Activated CD4-positive, alpha-beta T cell treated with anti-CD3 and anti-CD28 coated beads, Interleukin-10, Interleukin-2, amounts not matched to agents 100 ng/mL and 50 ng/mL, durations not matched to agents 16 hours and 8 hours (primary cell): ENCODE measurements around the gene FNDC3B.
"Not testable (repeated sequence)": the region's sequence is repeated elsewhere in the genome, so short reads cannot be mapped to it uniquely, and the experiment has no call there.

Experiments used
- DNase-seq: peaks from one replicate; pipeline ENCODE4 v3.0.0-alpha.2; 2020

The FNDC3B gene

DNA sequence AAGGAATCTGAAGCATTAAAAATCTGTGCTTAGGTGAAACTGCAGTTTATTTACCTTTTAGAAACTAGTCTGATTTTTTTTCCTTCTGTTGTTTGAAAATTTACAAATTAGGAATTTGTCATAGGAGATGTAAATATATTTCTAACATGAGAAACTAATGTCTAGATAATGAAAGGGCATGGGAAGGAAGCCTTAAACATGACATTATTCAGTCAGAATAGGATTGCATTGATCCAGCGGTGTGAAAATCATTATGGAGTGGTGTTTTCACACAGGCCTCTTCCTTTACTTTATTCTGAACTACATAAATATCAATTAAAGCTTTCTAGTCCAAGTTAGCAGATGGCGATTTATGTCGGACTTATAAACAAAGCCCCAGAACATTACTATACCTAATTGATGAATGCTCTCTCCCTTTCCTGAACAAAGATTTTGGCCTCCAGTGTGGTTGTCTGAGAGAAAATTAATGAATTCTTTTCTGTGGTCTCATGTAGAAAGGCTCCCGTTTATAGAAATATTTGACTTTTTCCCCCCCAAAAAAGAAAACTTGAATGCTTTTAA lies 37.9 kb downstream of the FNDC3B start:
- no peak for DNase-seq

GRCh38 chr3:172078244-172078643 lies 38.9 kb downstream of the FNDC3B start:
- DNase-seq: no peak

DNA sequence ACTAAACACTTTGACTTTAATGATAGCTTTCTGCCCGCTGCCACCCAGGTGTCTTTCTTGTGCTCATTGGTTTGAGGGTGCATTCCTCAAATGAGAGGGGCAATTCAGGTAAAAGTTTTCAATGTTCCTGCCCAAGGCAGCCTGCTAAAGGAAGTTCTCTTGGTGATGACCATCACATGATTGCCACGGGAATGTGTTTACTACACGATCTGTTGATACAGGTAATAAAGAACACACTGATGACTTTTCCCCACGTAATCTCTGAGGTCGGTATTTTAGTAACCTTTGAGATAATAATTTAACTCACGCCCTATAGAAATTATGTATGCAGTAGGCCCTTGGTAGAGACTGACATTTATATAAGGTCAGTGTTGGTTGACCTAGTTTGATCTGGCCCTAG lies 39.3 kb downstream of the FNDC3B start:
- no peak for DNase-seq

- no peak for DNase-seq
Observed at GRCh38 chr3:172079326-172079976, 40.1 kb downstream of the FNDC3B start.

GRCh38 chr3:172080503-172080902 lies 41.1 kb downstream of the FNDC3B start:
- no peak for DNase-seq

GRCh38 chr3:172082269-172082668 lies 42.9 kb downstream of the FNDC3B start:
- no peak for DNase-seq

- no peak for DNase-seq
Observed at GRCh38 chr3:172082820-172083513, 43.6 kb downstream of the FNDC3B start.

DNA sequence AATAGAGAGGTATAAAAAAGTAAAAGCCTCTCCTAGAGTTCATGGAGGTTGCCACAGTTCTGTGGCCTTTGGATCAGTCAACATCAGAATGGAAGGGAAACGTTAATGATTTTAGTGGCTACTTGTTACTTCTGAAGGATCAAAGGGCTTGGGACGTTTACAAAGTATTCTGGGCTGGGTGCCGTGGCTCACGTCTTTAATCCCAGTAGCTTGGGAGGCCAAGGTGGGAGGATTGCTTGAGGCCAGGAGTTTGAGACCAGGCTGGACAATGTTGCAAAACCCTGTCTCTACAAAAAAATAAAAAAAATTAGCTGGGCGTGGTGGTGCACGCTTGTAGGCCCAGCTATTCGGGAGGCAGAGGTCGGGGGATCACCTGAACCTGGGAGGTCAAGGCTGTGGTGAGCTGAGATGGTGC lies 44.6 kb downstream of the FNDC3B start:
- no peak for DNase-seq

DNA sequence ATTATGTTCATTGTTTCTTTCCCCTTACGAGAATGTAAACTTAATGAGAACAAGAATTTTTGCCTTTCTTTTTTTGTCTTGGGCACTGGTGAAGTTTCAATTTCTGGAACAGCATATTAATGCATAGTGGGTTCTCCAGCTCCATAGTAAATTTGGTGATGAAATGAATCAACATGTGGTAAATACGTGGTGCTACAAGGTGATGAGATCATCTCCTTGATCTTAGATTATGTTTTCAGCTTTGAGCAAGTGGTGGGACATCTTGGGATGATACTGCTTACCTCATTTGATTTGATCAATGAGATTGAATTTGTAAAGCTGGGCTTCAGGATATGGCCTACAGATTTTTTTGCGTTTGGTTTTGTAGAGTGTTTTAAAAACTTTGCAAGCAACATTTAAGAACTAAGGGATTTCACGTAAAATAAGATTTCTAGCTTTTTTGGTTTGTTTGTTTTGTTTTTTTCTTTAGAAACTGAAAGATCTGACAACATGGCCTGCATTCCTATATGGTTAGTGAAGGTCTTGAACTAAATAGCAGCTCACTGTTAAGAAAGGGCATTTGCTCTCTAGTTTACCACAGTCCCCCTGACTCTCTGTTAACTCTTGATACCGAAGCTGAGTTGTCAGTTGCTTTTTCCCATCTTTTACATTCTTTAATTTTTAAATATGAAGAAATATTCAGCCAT lies 45.6 kb downstream of the FNDC3B start:
- DNase-seq: peak; percentile 67

DNA sequence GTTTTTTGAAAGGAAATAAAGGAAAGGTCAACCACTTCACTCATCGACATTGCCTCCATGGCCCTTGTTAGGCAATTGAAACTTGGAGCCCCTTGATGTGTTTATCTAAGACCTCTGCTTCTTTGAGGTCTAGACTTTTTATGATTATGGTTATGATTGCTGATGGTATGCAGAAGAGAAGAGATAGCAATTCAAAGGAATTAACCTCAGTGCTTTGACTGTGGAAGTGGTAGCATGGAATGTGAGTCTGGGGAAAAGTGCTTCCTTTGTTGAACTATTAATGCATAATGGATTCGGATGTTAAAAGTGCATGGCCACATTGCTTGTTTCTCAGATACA lies 46.1 kb downstream of the FNDC3B start:
- no peak for DNase-seq

DNA sequence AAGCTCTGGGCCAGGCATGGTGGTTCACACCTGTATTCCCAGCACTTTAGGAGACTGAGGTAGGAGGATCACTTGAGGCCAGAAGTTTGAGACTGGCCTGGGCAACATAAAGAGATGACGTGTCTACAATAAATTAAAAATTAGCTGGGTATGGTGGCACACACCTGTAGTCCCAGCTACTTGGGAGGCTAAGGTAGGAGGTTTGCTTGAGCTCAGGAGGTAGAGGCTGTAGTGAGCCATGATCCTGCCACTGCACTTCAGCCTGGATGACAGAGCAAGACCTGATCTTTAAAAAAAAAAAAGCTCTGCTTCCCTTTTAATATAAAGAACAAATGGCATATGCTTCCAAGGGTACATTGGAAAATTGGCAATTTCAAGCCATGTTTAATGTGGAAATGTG lies 46.7 kb downstream of the FNDC3B start:
- DNase-seq: no peak

- no peak for DNase-seq
Observed at GRCh38 chr3:172087198-172087597, 47.8 kb downstream of the FNDC3B start.

- DNase-seq: peak; percentile 68
Observed at GRCh38 chr3:172087602-172088580, 48.5 kb downstream of the FNDC3B start.

DNA sequence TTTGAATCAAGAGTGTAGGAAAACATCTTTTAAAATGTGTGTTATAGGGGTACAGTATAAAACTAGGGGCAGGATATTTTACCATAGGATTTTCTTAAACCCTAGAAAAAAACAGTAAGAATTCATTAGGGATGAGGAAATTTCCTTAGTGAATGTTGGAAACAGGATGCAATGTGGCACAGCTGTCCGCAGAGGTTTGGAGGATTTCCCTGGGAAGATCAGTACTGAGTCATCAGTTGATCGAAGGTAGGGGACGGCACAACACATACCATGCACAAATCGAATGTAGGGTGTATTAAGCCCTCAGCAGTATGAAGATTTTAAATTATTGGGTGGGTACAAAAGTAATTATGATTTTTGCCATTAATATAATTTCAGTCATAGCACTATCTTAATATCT lies 49.9 kb downstream of the FNDC3B start:
- no peak for DNase-seq

DNA sequence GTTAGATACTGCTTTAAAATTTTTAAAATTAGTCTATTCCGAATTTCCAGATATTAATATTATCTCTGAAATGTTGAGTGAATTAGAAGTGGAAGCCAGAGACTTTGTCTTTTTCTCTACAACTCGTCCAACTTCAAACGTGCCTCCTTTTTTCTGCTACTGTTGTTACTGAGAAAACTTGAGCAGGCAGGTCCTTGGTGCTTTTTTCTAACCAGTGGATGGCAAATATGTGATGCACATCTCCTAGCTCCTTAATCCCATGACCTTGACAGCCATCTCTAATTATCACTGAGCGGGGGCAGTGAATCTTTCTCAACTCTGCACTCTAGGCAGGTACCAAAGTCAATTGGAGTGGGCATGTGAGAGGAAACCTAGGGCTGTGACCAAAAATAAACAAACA lies 50.7 kb downstream of the FNDC3B start:
- DNase-seq: no peak

DNA sequence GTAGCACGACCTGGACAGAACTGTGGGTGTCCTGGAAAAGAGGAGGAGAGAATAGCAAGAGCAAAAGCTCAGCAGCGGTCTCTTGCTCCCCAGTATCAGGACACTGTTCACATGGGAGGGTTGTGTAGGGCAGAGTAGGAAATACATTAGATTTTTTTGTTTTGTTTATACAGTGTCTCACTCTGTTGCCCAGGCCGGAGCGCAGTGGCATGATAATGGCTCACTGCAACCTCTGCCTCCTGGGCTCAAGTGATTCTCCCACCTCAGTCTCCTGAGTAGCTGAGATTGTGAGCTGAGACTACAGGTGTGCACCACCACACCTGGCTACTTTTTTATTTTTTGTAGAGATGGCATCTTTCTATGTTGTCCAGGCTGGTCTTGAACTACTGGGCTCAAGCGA lies 53.3 kb downstream of the FNDC3B start:
- no peak for DNase-seq

DNA sequence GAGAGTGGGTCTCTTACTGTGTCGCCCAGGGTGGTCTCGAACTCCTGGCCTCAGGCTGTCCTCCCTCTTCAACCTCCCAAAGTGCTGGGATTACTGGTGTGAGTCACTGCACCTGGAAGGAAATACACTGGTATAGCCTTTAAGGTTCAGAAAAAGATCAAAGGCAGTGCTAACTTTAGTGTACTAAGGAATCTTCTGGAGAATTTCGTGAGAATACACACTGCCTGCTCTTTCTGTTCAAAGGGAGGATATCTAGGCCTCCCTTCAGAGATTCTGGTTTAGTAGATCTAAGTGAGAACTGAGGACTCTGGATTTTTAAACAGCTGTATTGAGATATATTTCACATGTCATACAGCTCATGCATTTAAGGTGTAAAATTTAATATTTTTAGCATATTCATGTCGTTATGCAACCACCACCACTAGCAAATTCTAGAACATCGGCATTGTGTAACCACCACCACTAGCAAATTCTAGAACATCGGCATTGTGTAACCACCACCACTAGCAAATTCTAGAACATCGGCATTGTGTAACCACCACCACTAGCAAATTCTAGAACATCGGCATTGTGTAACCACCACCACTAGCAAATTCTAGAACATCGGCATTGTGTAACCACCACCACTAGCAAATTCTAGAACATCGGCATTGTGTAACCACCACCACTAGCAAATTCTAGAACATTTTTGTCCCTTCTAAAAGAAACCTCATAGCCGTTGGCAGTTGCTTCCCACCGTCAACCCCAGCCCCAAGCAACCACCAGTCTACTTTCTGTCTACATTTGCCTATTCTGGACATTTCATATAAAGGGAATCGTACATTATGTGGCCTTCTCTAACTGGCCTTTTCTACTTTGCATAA lies 54.4 kb downstream of the FNDC3B start:
- not testable (repeated sequence) for DNase-seq

DNA sequence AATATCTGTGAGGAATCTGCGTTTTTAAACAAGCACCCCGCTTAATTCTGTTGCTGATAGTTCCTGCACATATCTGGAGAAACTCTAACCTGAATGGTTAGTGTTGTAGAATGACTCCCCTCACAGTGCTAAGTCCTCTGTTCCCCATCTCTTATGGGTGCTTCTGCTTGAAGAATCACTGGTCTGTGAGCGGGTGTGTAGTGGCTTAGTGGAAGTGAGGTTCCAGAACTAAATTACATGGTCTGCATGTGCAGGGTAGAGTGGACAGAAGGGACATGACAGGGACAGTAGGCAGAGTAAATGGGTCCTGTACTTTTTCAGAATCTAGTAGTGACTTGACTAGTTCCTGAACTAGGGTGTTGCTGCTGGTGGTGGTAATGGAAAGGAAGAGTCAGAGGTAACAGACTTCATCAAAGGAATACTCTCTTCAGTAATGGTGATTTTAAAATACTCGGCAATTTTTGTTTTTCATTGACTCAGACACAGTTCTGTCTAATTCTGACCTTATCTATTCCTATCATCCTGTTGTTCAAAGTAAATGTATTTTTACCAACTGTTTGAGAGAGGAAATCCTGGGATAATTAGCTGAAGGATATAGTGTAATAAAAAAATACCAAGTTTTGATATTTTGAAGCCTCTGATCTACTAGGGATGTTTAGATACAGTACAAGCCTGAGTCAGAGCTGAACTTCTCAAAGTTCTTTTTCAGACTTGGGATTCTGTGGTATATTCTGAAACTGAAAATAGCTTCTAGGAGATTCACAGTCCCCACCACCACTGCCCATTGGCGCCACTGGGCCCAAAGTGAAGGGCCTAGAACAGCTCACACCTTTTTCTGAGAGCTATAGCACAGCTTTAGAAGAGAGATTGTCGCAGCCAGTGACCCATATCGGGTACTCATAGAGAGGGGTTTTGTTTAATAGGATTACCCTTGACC lies 55.5 kb downstream of the FNDC3B start:
- DNase-seq: peak; percentile 68

DNA sequence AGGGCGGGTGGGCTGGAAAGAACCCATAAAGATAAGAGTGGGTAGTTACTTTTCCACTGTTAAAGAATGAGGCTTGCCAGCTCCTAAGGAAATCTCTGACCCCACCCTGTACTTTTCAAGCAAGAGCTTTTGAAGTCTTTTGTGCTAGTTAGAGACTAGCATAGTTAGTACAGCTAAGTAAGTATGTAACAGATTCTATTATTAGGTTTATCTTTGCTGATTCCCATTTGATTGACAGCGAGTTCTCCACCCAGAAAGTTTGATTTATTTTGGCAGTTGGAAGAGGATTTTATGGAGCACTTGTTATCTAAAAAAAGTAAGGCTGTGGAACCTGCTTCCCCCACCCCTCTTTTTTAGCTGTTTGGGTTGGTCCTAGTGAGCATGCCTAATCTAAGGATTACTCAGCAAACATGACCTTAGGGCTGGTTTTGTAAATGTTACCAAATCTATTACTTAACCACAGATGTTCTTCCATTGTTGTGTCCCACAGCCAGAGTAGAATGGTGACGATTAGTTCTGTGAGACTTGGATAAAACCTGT lies 57.6 kb downstream of the FNDC3B start:
- no peak for DNase-seq

GRCh38 chr3:172097585-172097984 lies 58.2 kb downstream of the FNDC3B start:
- no peak for DNase-seq
